ENCODE measurements around the gene SNCB.
"Not testable (repeated sequence)": the region's sequence is repeated elsewhere in the genome, so short reads cannot be mapped to it uniquely, and the experiment has no call there.

Gene SNCB

DNA sequence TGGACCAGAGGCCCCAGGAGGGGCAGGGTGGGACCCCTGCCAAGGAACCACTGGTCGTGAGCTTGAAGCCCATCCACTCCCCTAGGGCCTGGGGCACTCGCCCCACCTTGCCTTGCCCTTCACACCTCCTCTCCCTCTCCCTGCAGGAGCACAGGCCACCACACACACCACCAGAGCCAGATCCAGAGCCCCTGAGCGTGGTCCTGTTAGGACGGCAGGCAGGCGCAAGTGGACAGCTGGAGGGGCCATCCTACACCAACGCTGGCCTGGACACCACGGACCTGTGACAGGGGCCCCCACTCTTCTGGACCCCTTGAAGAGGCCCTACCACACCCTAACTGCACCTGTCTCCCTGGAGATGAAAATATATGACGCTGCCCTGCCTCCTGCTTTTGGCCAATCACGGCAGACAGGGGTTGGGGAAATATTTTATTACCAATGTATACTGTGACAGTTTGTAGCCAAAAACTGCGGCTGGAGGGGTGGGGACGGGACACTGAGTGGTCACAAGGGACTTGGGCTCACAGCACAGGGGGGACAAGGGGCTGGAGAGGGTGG, 34.9 kb downstream of the SNCB start:
- no peak overlapping the region for H3K4me3 ChIP-seq (ENCODE audit: low read depth, low read length)
- DNase-seq (ENCODE audit: low read depth) = no peak
- TF ChIP-seq, protein P1, sequence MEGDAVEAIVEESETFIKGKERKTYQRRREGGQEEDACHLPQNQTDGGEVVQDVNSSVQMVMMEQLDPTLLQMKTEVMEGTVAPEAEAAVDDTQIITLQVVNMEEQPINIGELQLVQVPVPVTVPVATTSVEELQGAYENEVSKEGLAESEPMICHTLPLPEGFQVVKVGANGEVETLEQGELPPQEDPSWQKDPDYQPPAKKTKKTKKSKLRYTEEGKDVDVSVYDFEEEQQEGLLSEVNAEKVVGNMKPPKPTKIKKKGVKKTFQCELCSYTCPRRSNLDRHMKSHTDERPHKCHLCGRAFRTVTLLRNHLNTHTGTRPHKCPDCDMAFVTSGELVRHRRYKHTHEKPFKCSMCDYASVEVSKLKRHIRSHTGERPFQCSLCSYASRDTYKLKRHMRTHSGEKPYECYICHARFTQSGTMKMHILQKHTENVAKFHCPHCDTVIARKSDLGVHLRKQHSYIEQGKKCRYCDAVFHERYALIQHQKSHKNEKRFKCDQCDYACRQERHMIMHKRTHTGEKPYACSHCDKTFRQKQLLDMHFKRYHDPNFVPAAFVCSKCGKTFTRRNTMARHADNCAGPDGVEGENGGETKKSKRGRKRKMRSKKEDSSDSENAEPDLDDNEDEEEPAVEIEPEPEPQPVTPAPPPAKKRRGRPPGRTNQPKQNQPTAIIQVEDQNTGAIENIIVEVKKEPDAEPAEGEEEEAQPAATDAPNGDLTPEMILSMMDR (IDR thresholded peaks at IDR 0.05; ENCODE audit: insufficient read depth, low read depth, low read length, missing control alignments) = no peak

DNA sequence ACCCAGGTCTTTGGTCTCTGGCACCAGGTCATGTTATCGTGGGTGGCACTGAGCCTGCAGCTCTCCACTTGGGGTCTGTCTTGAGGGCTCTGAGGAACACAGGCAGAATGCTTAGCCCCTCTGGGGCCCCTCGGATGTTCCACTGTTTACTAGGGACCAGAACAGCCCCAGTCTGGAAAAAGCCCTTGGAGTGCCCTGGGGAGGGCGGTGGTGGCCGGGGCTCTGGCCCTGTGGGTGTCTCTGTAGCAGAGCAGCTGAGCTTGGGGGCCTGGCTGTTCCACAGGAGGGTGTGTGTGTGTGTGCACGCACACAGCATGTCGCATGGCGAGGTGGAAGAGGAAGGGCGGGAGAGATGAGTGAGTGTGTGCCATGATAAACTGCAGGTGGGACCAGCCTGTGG, 35.8 kb downstream of the SNCB start:
- H3K4me3 ChIP-seq (ENCODE audit: low read depth, low read length) = no peak overlapping the region
- DNase-seq (ENCODE audit: low read depth) = no peak
- TF ChIP-seq, protein P1 (IDR thresholded peaks at IDR 0.05; ENCODE audit: insufficient read depth, low read depth, low read length, missing control alignments) = no peak

DNA sequence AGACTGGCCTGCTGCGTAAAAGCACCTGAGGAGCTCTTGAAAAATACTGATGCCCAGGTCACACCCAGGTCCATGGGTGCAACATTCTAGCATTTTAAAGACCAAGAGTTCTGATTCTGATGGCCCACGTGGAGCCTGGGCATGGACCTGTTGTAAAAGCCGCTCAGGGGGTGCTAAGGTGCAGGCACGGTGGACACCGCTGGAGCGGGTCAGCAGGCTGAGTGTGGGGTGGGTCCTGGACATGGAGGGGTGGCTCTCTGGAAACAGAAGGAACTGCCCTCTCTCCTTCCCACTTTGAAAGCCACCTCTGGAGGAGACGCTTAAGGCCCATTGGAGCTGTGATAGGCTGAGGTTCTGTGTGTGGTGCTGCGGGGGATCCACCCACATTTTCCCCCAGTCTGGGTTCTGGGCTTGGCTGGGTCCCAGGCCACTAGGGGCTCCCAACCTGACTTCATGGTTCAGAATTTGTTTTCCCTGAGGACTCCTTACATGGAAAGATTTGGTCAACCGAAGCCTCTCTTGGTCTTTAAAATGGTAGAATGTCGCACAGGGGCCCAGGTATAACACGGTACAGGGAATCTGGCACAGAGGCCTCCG, 37.0 kb downstream of the SNCB start:
- no peak for DNase-seq (ENCODE audit: low read depth)
- H3K4me3 ChIP-seq (ENCODE audit: low read depth, low read length) = no peak overlapping the region
- TF ChIP-seq, protein P1 (IDR thresholded peaks at IDR 0.05; ENCODE audit: insufficient read depth, low read depth, low read length, missing control alignments) = no peak

DNA sequence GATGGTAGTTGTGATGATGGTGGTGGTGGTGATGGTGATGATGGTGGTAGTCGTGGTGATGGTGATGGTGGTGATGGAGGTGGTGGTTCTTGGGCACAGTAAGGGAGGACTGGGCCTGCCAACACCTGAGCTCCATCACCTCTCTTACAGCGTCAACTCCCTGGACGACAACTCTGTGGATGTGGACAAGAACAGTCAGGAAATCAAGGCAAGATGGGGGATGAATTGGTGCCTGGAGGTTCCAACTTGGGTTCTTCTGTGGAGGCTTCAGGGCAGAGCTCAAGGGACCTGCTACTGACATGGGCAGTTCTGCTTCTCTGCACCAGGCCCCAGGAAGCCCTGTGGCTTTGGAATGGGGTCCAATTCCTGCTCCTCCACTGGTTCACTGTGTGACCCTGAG, 37.8 kb downstream of the SNCB start:
- no peak overlapping the region for H3K4me3 ChIP-seq (ENCODE audit: low read depth, low read length)
- TF ChIP-seq, protein P1 (IDR thresholded peaks at IDR 0.05; ENCODE audit: insufficient read depth, low read depth, low read length, missing control alignments) = no peak
- DNase-seq (ENCODE audit: low read depth) = no peak

DNA sequence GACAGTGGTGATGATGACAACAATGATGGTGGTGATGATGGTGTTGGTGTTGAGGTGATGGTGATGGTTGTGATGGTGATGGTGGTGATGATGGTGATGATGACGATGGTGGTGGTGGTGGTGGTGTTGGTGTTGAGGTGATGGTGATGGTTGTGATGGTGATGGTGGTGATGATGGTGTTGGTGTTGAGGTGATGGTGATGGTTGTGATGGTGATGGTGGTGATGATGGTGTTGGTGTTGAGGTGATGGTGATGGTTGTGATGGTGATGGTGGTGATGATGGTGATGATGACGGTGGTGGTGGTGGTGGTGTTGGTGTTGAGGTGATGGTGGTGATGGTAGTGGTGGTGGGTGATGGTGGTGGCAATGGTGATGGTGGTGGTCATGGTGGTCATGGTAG, 38.7 kb downstream of the SNCB start:
- H3K4me3 ChIP-seq (ENCODE audit: low read depth, low read length); DNase-seq (ENCODE audit: low read depth): not testable (repeated sequence)

DNA sequence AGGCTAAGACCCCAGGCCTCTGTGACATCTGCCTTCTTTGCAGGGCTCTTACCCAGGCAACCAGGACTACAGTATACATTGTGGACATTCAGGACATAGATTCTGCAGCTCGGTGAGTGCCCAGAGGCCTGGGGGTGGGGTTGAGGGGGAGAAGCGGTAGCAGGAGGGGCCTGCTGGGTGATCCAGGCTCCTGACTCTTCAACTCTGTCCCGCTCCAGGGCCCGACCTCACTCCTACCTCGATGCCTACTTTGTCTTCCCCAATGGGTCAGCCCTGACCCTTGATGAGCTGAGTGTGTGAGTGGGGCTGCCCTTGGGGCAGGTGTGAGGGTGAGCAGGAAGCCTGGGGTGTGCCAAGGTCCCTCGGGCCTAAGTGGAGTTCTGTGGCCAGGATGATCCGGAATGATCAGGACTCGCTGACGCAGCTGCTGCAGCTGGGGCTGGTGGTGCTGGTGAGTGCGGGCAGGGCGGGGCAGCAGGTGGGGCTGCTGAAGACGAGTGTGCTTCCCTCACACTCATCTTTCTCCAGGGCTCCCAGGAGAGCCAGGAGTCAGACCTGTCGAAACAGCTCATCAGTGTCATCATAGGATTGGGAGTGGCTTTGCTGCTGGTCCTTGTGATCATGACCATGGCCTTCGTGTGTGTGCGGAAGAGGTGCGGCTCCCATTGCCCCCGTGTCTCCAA, 40.2 kb downstream of the SNCB start:
- TF ChIP-seq, protein P1 (IDR thresholded peaks at IDR 0.05; ENCODE audit: insufficient read depth, low read depth, low read length, missing control alignments) = no peak
- H3K4me3 ChIP-seq (ENCODE audit: low read depth, low read length) = no peak overlapping the region
- DNase-seq (ENCODE audit: low read depth) = no peak

DNA sequence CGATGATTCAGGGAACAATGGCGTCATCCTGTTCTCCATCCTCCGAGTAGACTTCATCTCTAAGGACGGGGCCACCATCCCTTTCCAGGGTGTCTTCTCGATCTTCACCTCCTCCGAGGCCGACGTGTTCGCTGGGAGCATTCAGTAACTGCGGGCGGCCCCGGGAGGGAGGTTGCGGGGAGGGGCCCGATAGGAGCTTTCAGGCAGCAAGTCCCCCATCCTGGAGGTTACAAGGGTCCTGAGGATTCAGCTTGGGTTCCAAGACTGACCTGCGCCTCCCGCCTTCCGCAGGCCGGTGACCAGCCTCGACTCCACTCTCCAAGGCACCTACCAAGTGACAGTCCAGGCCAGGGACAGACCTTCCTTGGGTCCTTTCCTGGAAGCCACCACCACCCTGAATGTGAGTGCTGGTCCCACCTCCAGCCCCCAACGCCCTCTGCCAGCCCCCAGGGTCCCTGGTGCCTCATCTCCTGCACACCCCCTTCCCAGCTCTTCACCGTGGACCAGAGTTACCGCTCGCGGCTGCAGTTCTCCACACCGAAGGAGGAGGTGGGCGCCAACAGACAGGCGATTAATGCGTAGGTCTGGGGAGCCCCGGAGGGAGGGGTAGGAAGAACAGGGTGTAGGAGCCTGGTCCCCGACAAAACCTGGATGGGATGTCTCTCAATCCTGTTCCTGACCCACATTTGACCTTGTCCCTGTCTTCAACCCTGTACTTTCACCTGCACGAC, 41.1 kb downstream of the SNCB start:
- DNase-seq (ENCODE audit: low read depth) = no peak
- no peak overlapping the region for H3K4me3 ChIP-seq (ENCODE audit: low read depth, low read length)
- TF ChIP-seq, protein P1 (IDR thresholded peaks at IDR 0.05; ENCODE audit: insufficient read depth, low read depth, low read length, missing control alignments) = no peak

Data from GM12865 (cell line).